Eye (tissue), 1 donor: ENCODE measurements around the gene TMEM184A.

Experiments used
- DNase-seq: peaks from one replicate; pipeline ENCODE4 v3.0.0-alpha.2; 2015

TMEM184A gene

DNA sequence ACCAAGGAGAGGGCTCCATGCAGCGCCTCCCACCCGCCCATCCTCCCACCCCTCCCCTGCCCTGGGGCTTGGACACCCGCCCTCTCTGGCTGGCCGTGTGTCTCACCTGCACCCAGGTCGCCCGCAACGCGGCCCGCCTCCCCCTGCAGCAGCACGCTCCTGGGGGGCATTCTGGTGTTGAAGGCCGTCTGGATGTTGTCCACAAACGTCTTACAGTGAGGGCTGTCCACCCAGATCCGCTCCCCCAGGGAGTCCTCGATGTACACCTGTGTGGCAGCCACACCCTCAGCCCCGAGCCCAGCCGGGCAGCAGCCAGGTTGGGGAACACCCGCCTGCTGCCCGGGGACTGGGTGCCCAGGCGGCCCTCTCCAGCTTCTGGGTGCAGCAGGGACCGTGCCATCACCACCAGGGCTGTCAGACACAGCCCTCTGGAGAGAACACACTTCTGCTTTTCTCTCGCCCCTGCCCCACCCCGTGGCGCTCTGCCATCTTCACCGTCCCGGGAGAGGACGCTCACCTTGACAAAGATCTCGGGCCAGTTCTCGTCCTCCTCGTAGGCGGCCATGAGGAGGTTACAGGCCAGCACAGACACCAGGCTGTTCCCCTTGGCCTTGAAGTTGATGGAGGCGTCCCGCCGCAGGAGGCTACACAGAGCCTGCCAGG, 56.5 kb downstream of the TMEM184A start:
- DNase-seq, result no peak

DNA sequence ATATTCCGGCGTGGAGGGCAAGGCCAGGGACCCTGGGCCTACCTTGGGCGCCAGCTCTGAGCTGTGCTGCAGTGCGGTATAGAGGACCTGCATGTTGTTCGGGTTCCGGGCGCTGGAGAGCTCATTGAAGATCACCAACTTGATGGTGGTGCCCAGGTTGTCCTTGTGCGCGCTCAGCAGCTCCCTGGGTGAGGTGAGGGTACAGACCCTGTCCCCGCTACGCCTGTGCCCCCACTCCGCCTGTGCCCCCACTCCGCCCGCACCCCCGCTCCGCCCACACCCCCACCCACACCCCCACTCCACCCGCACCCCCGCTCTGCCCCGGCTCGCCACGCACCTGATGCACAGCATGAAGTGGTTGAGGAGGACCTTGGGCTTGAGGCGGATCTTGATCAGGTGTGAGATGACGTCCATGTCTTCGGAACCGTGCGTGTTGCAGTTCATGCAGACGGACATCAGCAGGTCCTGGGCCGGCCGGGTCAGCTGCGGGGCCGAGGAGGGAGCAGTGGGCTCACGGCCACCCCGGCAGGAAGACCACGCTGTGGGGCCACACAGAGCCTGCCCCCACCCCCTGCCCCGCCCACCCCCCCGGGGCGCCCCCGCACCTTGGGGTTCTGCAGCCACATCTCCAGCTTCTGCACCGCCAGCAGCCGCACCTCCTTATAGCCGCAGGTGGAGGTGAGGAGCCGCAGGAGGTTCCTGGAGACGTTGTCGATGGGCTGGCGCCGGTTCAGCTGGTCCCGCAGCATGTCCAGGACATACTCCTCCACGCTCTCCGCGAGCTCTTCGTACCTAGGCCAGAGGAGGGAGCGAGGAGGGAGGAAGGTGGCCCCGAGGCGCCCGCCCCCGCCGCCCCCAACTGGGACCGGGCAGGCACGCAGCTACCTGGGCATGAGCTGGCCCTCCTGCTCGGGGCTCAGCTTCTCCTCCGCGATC, 57.4 kb downstream of the TMEM184A start:
- no peak for DNase-seq

DNA sequence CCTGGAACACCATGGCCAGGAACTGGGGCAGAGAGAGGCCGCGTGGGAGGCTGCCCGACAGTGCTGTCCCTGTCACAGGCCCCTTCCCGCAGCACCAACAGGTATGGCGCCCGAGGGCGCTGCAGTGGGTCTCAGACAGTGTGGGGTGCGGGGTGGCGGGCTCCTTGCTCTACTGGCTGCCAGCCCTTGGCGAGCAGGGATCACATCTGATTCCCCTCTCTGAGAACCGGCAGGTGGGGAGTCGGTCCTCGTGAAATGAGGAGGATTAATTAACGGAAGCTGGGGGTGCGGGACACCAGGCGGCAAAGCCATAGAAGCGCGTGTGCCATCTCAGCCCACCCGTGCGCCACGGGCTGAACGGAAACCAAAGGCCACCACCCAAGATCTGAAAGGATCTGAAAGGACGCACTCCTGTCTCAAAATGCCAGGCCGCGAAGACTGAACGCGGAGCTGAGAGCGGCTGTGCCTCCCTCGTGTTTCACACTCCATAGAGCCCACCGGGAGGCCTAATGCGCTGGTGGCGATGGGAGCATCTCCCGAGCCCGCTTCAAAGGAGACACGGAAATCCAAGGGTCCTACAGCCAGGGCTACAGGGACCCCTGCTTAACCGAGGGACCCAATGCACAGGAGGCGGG, 58.6 kb downstream of the TMEM184A start:
- DNase-seq, result no peak

DNA sequence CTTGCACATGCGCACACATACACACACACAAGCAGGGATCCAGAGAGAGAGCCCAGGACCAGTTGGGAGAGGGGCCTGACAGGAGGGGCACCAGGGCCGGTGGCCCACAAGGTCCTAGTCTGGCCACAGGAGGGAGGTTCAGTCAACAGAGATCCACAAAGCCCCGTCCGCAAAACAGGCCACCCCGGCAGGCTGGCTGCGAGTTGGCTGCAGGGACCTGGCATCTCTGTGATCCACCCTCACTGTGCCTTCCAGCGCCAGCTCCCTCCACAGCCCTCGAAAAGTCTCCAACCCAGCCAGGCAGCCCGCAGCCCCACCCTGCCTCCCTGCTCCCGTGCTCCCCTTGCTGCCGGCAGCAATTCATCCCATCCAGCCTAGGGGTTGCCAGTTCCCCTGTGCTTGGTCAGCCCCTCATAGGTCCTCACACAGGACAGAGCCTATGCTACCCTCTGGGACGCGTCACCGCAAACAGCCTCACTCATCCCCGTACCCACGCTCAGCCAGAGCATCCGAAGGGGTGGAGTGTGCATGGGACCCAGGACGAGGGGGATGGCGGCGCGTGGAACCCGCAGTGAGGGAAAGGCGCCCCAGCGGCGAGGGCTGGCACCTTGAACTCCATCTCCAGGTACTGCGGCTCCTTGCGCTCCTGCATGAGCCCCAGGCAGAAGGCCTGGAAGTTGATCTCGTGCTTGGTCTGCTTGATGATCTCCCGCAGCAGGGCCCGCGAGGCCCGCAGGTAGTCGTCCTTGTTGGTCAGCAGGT, 59.3 kb downstream of the TMEM184A start:
- DNase-seq, result no peak

DNA sequence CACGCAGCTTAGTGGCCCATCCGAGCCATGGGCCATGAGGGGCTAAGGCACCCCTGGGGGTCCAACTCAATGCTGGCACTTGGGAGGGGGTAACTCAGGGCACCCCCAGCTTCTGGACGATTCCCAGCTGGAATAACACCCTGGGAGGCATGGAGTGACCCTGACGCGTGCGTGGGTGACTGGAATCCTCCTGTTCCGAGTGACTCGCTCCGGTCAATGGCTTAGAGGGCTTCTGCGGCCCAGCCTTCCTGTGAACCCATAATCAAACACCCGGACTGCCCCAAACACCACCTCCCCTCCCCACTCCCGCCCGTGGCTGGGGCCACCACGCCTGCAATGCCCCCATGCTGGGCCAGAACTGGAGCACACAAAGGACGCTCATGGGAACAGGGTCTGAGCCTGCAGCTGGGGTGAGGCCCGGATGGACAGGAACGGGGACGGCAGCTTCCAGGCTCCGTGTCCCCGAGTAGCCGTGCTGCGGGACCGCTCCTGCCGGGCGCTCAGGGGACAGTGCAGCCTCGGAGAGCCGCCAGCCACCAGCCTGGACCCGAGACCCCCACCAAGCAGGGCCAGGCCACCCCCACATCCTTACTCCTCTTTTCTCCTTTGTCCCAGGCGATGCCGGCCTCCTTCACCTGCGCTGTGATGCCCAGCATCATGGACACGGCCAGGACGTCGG, 60.3 kb downstream of the TMEM184A start:
- DNase-seq, result no peak

DNA sequence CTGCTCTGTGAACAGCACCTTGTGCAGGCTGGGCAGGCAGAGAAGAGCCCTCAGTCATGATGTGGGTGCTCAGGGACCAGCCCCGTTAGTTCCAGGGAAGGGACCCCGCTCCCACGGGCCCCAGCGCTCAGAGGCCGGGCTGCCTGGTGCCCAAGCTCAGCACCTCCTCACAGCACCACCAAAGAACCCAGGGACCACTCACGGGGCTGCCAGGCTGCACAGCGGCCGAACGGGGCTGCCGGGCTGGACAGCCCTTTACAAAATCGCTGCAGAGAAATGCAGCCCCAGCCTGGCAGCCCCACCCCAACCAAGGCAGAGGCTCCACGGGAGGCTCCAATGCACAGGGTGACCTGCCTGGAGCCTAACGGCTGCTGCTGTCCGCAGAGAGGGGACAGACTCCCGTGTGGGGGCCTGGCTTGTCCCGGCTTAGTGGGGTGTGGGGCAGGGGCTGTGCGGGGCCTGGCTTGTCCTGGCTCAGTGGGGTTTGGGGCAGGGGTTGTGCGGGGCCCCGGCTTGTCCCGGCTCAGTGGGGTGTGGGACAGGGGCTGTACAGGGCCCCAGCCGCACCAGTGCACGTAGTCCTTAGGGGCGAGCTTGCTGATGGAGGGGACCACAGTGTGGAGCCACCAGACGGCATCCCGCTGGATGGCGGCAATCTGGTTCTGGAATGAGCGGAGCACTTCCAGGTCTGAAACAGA, 61.0 kb downstream of the TMEM184A start:
- no peak for DNase-seq

DNA sequence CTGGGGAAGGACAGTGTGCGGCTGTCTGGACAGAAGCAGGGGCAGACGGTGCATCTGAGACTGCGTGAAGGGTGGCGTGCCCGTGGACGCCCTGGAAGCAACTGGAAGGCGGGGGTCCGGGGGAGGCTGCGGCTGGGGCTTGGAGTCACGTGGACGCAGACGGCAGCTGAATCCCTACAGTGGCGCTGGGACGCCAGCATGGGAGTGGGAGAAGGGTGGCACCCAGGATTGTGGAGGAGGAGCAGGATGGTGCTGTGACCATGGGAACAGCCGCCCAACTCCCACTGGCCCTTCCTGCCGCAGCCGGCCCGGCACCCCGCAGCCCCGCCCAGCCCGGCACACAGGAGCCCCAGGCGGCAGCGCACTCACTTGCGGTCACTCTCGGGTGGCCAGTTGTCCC, 61.6 kb downstream of the TMEM184A start:
- no peak for DNase-seq

DNA sequence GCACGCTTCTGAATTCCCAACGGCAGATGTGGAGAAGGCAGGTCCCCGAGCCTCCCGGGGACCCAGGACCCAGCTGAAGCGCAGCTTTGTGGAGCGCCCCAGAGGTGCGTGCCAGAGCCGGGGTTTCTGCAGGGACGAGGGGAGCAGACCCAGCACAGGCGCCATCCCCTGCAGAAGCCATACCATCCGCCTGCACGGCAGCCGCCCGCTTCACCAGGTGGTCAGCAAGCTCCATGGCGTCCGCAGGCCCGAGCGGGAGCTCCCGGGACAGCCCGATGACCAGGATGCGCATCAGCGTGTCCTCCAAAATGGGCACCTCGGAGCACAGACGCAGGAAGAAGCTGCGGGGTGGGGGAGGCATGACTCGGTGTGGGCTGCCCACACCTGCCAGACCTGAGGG, 62.4 kb downstream of the TMEM184A start:
- DNase-seq, result no peak

DNA sequence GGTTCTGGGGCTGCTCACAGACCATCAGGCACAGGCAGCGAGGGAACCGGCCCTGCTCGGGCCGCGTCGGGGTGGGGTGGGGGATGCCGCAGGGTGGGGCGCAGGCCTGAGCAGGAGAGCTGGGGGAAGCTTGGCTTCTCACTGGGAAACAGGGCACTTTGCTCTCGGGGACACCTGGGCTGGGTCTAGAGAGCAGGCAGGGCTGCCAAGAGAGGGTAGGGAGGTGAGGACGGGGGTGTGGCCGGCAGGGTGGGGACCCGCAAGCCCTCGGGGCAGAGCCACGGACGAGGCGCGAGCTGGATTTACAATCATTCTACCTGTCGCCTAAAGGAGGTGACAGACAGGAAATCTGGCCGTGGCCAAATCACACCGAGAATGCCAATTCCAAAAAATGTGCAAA, 62.9 kb downstream of the TMEM184A start:
- no peak for DNase-seq

DNA sequence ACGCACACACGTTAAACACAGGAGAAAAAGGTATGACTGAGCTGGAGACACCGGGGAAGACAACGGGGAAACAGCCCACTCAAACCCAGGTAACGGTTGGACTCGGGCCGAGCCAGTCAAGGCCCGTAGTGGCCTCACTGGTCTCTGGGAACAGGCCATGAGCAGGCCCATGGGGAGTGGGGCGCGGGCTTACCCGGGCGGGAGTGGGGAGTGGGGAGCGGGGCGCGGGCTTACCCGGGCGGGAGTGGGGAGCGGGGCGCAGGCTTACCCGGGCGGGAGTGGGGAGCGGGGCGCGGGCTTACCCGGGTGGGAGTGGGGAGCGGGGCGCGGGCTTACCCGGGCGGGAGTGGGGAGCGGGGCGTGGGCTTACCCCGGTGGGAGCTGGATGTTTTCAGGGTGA, 63.4 kb downstream of the TMEM184A start:
- no peak for DNase-seq
